ENCODE data around the gene CLEC1B.

The CLEC1B gene

GRCh38 chr12:10025236-10025635 is 26.3 kb upstream of the CLEC1B start:
- H3K36me3 ChIP-seq (ENCODE audit: control insufficient read depth in 5 of 5, insufficient read depth in 5 of 5, low read length in 5 of 5) = no peaks in the 10 kb centered on the region
- H3K9me3 ChIP-seq (ENCODE audit: control insufficient read depth in 5 of 5, low read length in 5 of 5) = peaks cover 0 to 2% (median 0%) of the 10 kb centered on the region in 5 donors
- H3K4me3 ChIP-seq (ENCODE audit: low read depth in 1 of 5, low read length in 5 of 5) = no peak overlapping the region
- no peaks in the 10 kb centered on the region for H3K27me3 ChIP-seq (ENCODE audit: control insufficient read depth in 5 of 5, insufficient read depth in 4 of 5, low read length in 5 of 5)
- H3K4me1 ChIP-seq (ENCODE audit: control insufficient read depth in 5 of 5, insufficient read depth in 5 of 5, low read length in 5 of 5) = no peaks in the 10 kb centered on the region
- no peak overlapping the region for H3K27ac ChIP-seq (ENCODE audit: low read depth, low read length)
- no peak overlapping the region for H3K9ac ChIP-seq (ENCODE audit: low read length in 5 of 5)

DNA sequence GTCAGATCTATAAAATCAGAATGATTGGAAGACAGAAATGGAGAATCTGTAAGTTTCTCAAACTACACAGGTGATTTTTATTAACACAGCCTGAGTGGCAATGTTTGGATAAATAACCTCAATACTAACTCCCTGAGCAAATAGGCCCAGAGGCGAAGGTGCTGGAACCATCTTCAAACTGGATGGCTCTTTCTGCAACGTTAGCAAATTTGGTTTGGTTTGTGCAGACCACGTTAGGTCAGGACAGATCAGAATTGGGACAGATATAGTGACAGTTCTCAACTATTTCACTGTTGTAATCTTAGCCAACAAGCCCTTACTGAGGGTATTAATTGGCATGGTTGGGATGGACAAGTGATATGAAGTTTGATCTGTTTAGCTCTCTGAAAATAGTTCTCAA is 22.4 kb upstream of the CLEC1B start:
- H3K4me3 ChIP-seq (ENCODE audit: low read depth in 1 of 5, low read length in 5 of 5) = no peak overlapping the region
- no peak overlapping the region for H3K9ac ChIP-seq (ENCODE audit: low read length in 5 of 5)
- no peaks in the 10 kb centered on the region for H3K4me1 ChIP-seq (ENCODE audit: control insufficient read depth in 5 of 5, insufficient read depth in 5 of 5, low read length in 5 of 5)
- no peaks in the 10 kb centered on the region for H3K27me3 ChIP-seq (ENCODE audit: control insufficient read depth in 5 of 5, insufficient read depth in 4 of 5, low read length in 5 of 5)
- H3K27ac ChIP-seq (ENCODE audit: low read depth, low read length) = no peak overlapping the region
- H3K36me3 ChIP-seq (ENCODE audit: control insufficient read depth in 5 of 5, insufficient read depth in 5 of 5, low read length in 5 of 5) = no peaks in the 10 kb centered on the region
- H3K9me3 ChIP-seq (ENCODE audit: control insufficient read depth in 5 of 5, low read length in 5 of 5) = peaks cover 0 to 2% (median 0%) of the 10 kb centered on the region in 5 donors

DNA sequence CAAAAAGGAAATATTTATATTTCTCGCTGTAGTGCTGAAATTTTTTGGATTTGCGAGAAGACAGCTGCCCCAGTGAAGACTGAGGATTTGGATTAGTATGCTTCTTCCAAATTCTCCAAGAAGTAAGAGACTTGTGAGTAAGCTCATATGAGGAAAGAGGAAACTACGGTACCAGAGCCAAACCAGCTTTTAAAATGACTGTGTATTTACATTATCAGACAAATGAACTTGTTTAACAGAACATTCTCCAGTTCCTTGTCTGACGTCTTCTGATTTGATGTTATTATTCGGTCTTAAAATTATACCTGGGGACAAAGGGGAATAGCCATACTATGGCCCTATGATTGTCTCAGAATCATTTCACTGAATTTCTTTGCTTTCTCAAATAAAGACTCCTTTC is 19.5 kb upstream of the CLEC1B start:
- Histone ChIP-seq H3K36me3 (ENCODE audit: control insufficient read depth in 5 of 5, insufficient read depth in 5 of 5, low read length in 5 of 5) (no peaks in the 10 kb centered on the region), H3K9me3 (ENCODE audit: control insufficient read depth in 5 of 5, low read length in 5 of 5) (no peaks in the 10 kb centered on the region), H3K9ac (ENCODE audit: low read length in 5 of 5) (no peak overlapping the region), H3K4me3 (ENCODE audit: low read depth in 1 of 5, low read length in 5 of 5) (no peak overlapping the region), H3K27ac (ENCODE audit: low read depth, low read length) (no peak overlapping the region), H3K27me3 (ENCODE audit: control insufficient read depth in 5 of 5, insufficient read depth in 4 of 5, low read length in 5 of 5) (no peaks in the 10 kb centered on the region), H3K4me1 (ENCODE audit: control insufficient read depth in 5 of 5, insufficient read depth in 5 of 5, low read length in 5 of 5) (no peaks in the 10 kb centered on the region)

GRCh38 chr12:10016881-10017280 is 18.0 kb upstream of the CLEC1B start:
- H3K27me3 ChIP-seq (ENCODE audit: control insufficient read depth in 5 of 5, insufficient read depth in 4 of 5, low read length in 5 of 5) = peaks cover 0 to 3% (median 0%) of the 10 kb centered on the region in 5 donors
- no peak overlapping the region for H3K27ac ChIP-seq (ENCODE audit: low read depth, low read length)
- no peaks in the 10 kb centered on the region for H3K4me1 ChIP-seq (ENCODE audit: control insufficient read depth in 5 of 5, insufficient read depth in 5 of 5, low read length in 5 of 5)
- no peak overlapping the region for H3K9ac ChIP-seq (ENCODE audit: low read length in 5 of 5)
- no peak overlapping the region for H3K4me3 ChIP-seq (ENCODE audit: low read depth in 1 of 5, low read length in 5 of 5)
- H3K9me3 ChIP-seq (ENCODE audit: control insufficient read depth in 5 of 5, low read length in 5 of 5) = no peaks in the 10 kb centered on the region
- H3K36me3 ChIP-seq (ENCODE audit: control insufficient read depth in 5 of 5, insufficient read depth in 5 of 5, low read length in 5 of 5) = no peaks in the 10 kb centered on the region

- Histone ChIP-seq H3K27ac (ENCODE audit: low read depth, low read length) (no peak overlapping the region), H3K4me3 (ENCODE audit: low read depth in 1 of 5, low read length in 5 of 5) (no peak overlapping the region), H3K9ac (ENCODE audit: low read length in 5 of 5) (no peak overlapping the region), H3K27me3 (ENCODE audit: control insufficient read depth in 5 of 5, insufficient read depth in 4 of 5, low read length in 5 of 5) (peaks cover 0 to 3% (median 0%) of the 10 kb centered on the region in 5 donors), H3K9me3 (ENCODE audit: control insufficient read depth in 5 of 5, low read length in 5 of 5) (no peaks in the 10 kb centered on the region), H3K4me1 (ENCODE audit: control insufficient read depth in 5 of 5, insufficient read depth in 5 of 5, low read length in 5 of 5) (no peaks in the 10 kb centered on the region), H3K36me3 (ENCODE audit: control insufficient read depth in 5 of 5, insufficient read depth in 5 of 5, low read length in 5 of 5) (no peaks in the 10 kb centered on the region)
Measured at GRCh38 chr12:10015450-10015849, 16.5 kb upstream of the CLEC1B start.

DNA sequence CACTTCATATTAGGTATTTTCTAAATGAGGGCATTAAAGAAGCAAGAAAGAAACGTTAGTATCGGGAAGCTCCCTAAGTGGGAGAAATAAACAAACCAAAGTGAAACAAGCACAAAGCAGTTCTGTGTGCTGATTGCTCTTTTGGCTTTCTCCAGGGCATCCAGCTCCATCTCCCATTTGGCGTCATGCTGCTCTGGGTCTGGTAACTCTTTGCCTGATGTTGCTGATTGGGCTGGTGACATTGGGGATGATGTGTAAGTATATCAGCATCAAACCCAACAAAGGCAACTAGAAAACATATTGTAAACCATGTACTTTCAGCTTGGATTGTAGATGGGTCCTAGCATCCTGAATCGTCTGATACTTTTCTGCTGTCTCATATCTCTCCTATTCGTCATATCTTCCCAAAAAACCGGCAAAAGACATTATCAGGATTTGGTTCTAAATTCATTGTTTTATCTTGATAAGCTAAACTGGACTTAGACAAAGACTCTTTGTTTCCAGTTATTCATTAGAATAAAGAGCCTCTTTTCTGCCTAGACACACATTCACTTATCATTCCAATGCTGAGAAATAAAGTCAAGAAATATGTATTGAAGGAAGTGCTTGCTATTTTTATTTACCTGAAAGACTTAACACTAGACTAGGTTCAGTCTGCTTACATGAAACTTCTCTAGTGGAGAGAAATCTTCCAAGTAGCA is 13.9 kb upstream of the CLEC1B start:
- Histone ChIP-seq H3K27me3 (ENCODE audit: control insufficient read depth in 5 of 5, insufficient read depth in 4 of 5, low read length in 5 of 5) (peaks cover 0 to 3% (median 0%) of the 10 kb centered on the region in 5 donors), H3K4me3 (ENCODE audit: low read depth in 1 of 5, low read length in 5 of 5) (no peak overlapping the region), H3K9ac (ENCODE audit: low read length in 5 of 5) (no peak overlapping the region), H3K9me3 (ENCODE audit: control insufficient read depth in 5 of 5, low read length in 5 of 5) (no peaks in the 10 kb centered on the region), H3K4me1 (ENCODE audit: control insufficient read depth in 5 of 5, insufficient read depth in 5 of 5, low read length in 5 of 5) (no peaks in the 10 kb centered on the region), H3K27ac (ENCODE audit: low read depth, low read length) (no peak overlapping the region), H3K36me3 (ENCODE audit: control insufficient read depth in 5 of 5, insufficient read depth in 5 of 5, low read length in 5 of 5) (no peaks in the 10 kb centered on the region)

DNA sequence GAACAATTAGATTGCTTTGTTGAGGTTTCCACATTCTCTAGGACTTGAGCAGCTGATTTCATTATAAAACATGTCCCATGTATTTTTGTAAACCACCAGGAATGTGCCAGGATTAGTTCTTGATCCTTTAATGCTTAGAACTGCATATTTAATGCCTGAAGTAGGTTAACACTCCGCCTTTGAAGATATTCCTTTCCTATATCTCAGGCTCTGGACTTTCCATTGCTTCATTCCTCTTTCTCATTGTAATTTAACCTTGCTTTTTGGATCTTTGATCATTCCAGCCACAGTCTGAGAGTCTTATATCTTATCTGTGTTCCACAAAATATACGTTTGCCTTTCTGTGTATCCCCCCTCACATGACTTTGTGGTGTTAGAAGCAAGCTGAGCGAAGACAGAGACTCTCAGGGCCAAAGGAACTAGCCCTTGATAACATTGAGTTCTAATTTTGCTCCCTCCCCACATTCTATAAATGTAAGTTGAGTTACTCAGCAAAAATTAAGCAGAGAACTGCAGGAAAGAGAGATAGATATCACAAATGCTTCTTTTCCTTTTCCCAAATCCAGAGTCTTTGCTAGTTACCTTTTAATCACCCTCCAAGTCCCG is 2.4 kb upstream of the CLEC1B start:
- Histone ChIP-seq H3K36me3 (ENCODE audit: control insufficient read depth in 5 of 5, insufficient read depth in 5 of 5, low read length in 5 of 5) (no peaks in the 10 kb centered on the region), H3K27me3 (ENCODE audit: control insufficient read depth in 5 of 5, insufficient read depth in 4 of 5, low read length in 5 of 5) (no peaks in the 10 kb centered on the region), H3K27ac (ENCODE audit: low read depth, low read length) (no peak overlapping the region), H3K9me3 (ENCODE audit: control insufficient read depth in 5 of 5, low read length in 5 of 5) (peaks cover 0 to 3% (median 0%) of the 10 kb centered on the region in 5 donors), H3K4me3 (ENCODE audit: low read depth in 1 of 5, low read length in 5 of 5) (no peak overlapping the region), H3K4me1 (ENCODE audit: control insufficient read depth in 5 of 5, insufficient read depth in 5 of 5, low read length in 5 of 5) (no peaks in the 10 kb centered on the region), H3K9ac (ENCODE audit: low read length in 5 of 5) (no peak overlapping the region)

DNA sequence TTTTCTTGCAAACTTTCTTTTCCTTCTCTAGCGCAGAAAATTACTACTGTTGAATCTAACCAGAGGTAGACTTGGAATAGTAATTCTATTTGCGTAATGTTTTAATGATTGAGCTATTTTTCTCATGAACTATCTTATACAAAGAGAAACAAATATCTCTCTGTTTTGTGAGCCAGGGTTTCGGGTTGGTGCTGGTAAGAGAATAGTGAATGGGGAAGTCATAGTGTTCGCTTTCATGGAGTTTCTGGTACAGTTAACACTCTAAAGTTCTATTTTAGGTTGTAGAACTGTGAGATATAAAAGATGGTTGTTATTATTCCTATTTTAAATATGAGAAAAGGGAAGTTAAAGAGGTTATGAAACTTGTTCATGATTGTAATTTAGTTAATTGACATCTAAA is 6.6 kb downstream of the CLEC1B start:
- no peaks in the 10 kb centered on the region for H3K4me1 ChIP-seq (ENCODE audit: control insufficient read depth in 5 of 5, insufficient read depth in 5 of 5, low read length in 5 of 5)
- no peaks in the 10 kb centered on the region for H3K27me3 ChIP-seq (ENCODE audit: control insufficient read depth in 5 of 5, insufficient read depth in 4 of 5, low read length in 5 of 5)
- no peaks in the 10 kb centered on the region for H3K36me3 ChIP-seq (ENCODE audit: control insufficient read depth in 5 of 5, insufficient read depth in 5 of 5, low read length in 5 of 5)
- H3K9me3 ChIP-seq (ENCODE audit: control insufficient read depth in 5 of 5, low read length in 5 of 5) = no peaks in the 10 kb centered on the region
- H3K27ac ChIP-seq (ENCODE audit: low read depth, low read length) = no peak overlapping the region
- no peak overlapping the region for H3K4me3 ChIP-seq (ENCODE audit: low read depth in 1 of 5, low read length in 5 of 5)
- H3K9ac ChIP-seq (ENCODE audit: low read length in 5 of 5) = no peak overlapping the region

DNA sequence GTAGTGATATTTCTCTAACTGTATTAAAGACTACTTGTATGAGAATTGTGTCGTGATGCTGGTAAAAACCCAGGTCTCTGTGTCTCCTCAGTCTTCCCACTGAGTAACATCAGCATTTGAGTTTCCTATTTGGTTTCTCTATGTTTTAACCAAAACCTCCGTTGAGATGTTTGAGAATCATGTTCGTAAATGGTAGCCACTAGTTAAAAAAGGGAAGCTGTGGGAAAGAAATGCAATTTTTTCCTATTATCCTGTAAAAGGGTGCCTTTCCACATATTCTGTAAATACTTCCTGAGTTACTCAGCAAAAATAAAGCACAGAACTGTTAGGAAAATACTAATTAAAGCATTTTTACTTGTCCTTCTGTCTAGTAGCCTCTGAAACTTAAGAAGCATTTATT is 7.0 kb downstream of the CLEC1B start:
- H3K27ac ChIP-seq (ENCODE audit: low read depth, low read length) = no peak overlapping the region
- no peak overlapping the region for H3K9ac ChIP-seq (ENCODE audit: low read length in 5 of 5)
- no peaks in the 10 kb centered on the region for H3K9me3 ChIP-seq (ENCODE audit: control insufficient read depth in 5 of 5, low read length in 5 of 5)
- no peaks in the 10 kb centered on the region for H3K36me3 ChIP-seq (ENCODE audit: control insufficient read depth in 5 of 5, insufficient read depth in 5 of 5, low read length in 5 of 5)
- no peaks in the 10 kb centered on the region for H3K27me3 ChIP-seq (ENCODE audit: control insufficient read depth in 5 of 5, insufficient read depth in 4 of 5, low read length in 5 of 5)
- H3K4me1 ChIP-seq (ENCODE audit: control insufficient read depth in 5 of 5, insufficient read depth in 5 of 5, low read length in 5 of 5) = no peaks in the 10 kb centered on the region
- H3K4me3 ChIP-seq (ENCODE audit: low read depth in 1 of 5, low read length in 5 of 5) = no peak overlapping the region

GRCh38 chr12:9980126-9980525 is 18.8 kb downstream of the CLEC1B start:
- H3K9ac ChIP-seq (ENCODE audit: low read length in 5 of 5) = no peak overlapping the region
- no peak overlapping the region for H3K4me3 ChIP-seq (ENCODE audit: low read depth in 1 of 5, low read length in 5 of 5)
- H3K27ac ChIP-seq (ENCODE audit: low read depth, low read length) = no peak overlapping the region
- H3K4me1 ChIP-seq (ENCODE audit: control insufficient read depth in 5 of 5, insufficient read depth in 5 of 5, low read length in 5 of 5) = no peaks in the 10 kb centered on the region
- H3K36me3 ChIP-seq (ENCODE audit: control insufficient read depth in 5 of 5, insufficient read depth in 5 of 5, low read length in 5 of 5) = no peaks in the 10 kb centered on the region
- no peaks in the 10 kb centered on the region for H3K9me3 ChIP-seq (ENCODE audit: control insufficient read depth in 5 of 5, low read length in 5 of 5)
- H3K27me3 ChIP-seq (ENCODE audit: control insufficient read depth in 5 of 5, insufficient read depth in 4 of 5, low read length in 5 of 5) = no peaks in the 10 kb centered on the region

All from subcutaneous abdominal adipose tissue (tissue), 5 donors.